K562 (cell line): ENCODE measurements around the gene RIPOR1. TPM values are rescaled to one million over a fixed set of nuclear protein-coding genes. Genes with fewer than 3 reads are reported as not detected.

Experiments
- ARID1B ChIP-seq: fragments of 450-650 bp; IDR thresholded peaks from 2 replicates; pipeline ENCODE4 v1.6.1; 2016; ENCODE audit warnings: antibody characterized with exemption, mild to moderate bottlenecking, inconsistent platforms
- COPS2 ChIP-seq: fragments of 450-650 bp; conservative IDR thresholded peaks from 2 replicates; pipeline ENCODE4 v1.6.1; 2016; ENCODE audit warnings: mild to moderate bottlenecking, moderate library complexity
- E2F5 ChIP-seq: sonication (generic); formaldehyde crosslinking; IDR thresholded peaks from 2 replicates; pipeline ENCODE4 v1.8.0; 2022; ENCODE audit warnings: mild to moderate bottlenecking, missing genetic modification reagents
- EHMT2 ChIP-seq: fragments of 450-650 bp; IDR thresholded peaks from 2 replicates; pipeline ENCODE4 v1.6.1; 2018; ENCODE audit warnings: antibody characterized with exemption
- MIER1 ChIP-seq: fragments of 450-650 bp; IDR thresholded peaks from 2 replicates; pipeline ENCODE4 v1.6.1; 2016; ENCODE audit warnings: antibody characterized with exemption, mild to moderate bottlenecking, low read depth
- POLR3A ChIP-seq: IDR thresholded peaks from 2 replicates; pipeline ENCODE4 v1.6.1; 2011; ENCODE audit warnings: borderline replicate concordance, mild to moderate bottlenecking, moderate library complexity; ENCODE audit not compliant: insufficient read length, insufficient read depth; ENCODE audit errors: extremely low read depth
- RAD51 ChIP-seq: fragments of 450-650 bp; IDR thresholded peaks from 2 replicates; pipeline ENCODE4 v1.7.1; 2016; ENCODE audit warnings: low read depth, mild to moderate bottlenecking, borderline replicate concordance
- ZNF224 ChIP-seq: sonication (generic); formaldehyde crosslinking; IDR thresholded peaks from 2 replicates; pipeline ENCODE4 v1.8.0; 2022; ENCODE audit warnings: mild to moderate bottlenecking, missing genetic modification reagents
- ZNF263 ChIP-seq: sonication (generic); formaldehyde crosslinking; IDR thresholded peaks from 2 replicates; pipeline ENCODE4 v1.8.0; 2022; ENCODE audit warnings: mild to moderate bottlenecking, missing genetic modification reagents, borderline replicate concordance
- ZNF655 ChIP-seq: fragments of 250-450 bp; sonication (Bioruptor Pico); IDR thresholded peaks from 2 replicates; pipeline ENCODE4 v1.5.0; 2021
- polyA plus RNA-seq, 8 experiments: library from polyadenylated mRNA; depleted of rRNA in 4 of 8; stranded (reverse) in 5 of 8; unstranded in 3 of 8; fragments of >200 nt; fragmentation: Nextera tagmentation in 2 of 8; fragmentation: Illumina TruSeq in 1 of 8; extraction: Ambion mirVana in 2 of 8; extraction: Trizol in 1 of 8; gene quantifications; 2 replicates each; pipeline versions ENCODE4 v1.2.1 to v1.2.3, GENCODE V29; 2011 to 2014; ENCODE audit warnings: inconsistent platforms in 1 of 8, missing spikeins in 1 of 8
- total RNA-seq, 7 experiments: library from RNA; depleted of rRNA in 6 of 7; stranded (reverse); fragments of >200 nt in 6 of 7; fragmentation: Illumina TruSeq in 2 of 7; extraction: Trizol in 2 of 7; gene quantifications; 2 replicates each; pipeline versions ENCODE4 v1.2.1 to v1.2.3, GENCODE V29; 2011 to 2021; ENCODE audit warnings: low replicate concordance in 1 of 7
- TF ChIP-seq, protein P1 (sequence below), 2 experiments: fragments of 450-650 bp in 1 of 2; sonication (generic) in 1 of 2; formaldehyde crosslinking in 1 of 2; IDR thresholded peaks; 2 replicates each; pipeline versions ENCODE4 v1.7.1 to v1.9.0; 2016 to 2022; ENCODE audit warnings: inconsistent platforms in 1 of 2, mild to moderate bottlenecking in 1 of 2, missing genetic modification reagents in 1 of 2
- TF ChIP-seq, protein P2 (sequence below): fragments of 450-650 bp; IDR thresholded peaks from 2 replicates; pipeline ENCODE4 v1.6.1; 2016
- TF ChIP-seq, protein P3 (sequence below): fragments of 200-400 bp; formaldehyde crosslinking; IDR thresholded peaks from 2 replicates; pipeline ENCODE4 v1.6.1; 2017; ENCODE audit warnings: mild to moderate bottlenecking, low read depth, low read length, moderate library complexity

The RIPOR1 gene
- total and polyA plus RNA-seq, 9 of the 15 experiments (the other 6 are each of a cell fraction or from before 2014, with no cell fraction given) = 0.36 to 31.1 (median 3.0) TPM

DNA sequence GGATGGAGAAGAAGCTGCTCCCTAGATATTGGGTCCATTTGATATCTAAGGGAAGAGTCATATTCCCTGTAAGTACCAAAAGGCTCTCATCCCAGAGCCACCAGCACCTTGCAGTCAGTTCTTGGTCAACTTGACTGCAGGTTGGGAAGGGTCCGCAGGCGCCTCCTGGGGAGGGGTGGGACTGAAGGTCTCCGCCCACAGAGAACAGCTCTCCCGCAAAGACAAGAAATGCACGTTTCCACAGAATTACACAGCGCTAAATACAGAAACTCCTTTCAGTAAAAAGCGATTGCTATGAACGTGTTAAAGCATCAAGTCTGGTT lies 32.8 kb downstream of the RIPOR1 start (continued):
- TF ChIP-seq COPS2 = no peak
- 0 out of 2 replicates have a peak, but pooled peaks have one; percentile 27 for TF ChIP-seq ZNF224 (CRISPR knock-in tag)
- TF ChIP-seq POLR3A = no peak
- TF ChIP-seq, protein P1, sequence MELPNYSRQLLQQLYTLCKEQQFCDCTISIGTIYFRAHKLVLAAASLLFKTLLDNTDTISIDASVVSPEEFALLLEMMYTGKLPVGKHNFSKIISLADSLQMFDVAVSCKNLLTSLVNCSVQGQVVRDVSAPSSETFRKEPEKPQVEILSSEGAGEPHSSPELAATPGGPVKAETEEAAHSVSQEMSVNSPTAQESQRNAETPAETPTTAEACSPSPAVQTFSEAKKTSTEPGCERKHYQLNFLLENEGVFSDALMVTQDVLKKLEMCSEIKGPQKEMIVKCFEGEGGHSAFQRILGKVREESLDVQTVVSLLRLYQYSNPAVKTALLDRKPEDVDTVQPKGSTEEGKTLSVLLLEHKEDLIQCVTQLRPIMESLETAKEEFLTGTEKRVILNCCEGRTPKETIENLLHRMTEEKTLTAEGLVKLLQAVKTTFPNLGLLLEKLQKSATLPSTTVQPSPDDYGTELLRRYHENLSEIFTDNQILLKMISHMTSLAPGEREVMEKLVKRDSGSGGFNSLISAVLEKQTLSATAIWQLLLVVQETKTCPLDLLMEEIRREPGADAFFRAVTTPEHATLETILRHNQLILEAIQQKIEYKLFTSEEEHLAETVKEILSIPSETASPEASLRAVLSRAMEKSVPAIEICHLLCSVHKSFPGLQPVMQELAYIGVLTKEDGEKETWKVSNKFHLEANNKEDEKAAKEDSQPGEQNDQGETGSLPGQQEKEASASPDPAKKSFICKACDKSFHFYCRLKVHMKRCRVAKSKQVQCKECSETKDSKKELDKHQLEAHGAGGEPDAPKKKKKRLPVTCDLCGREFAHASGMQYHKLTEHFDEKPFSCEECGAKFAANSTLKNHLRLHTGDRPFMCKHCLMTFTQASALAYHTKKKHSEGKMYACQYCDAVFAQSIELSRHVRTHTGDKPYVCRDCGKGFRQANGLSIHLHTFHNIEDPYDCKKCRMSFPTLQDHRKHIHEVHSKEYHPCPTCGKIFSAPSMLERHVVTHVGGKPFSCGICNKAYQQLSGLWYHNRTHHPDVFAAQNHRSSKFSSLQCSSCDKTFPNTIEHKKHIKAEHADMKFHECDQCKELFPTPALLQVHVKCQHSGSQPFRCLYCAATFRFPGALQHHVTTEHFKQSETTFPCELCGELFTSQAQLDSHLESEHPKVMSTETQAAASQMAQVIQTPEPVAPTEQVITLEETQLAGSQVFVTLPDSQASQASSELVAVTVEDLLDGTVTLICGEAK (IDR thresholded peaks at IDR 0.05) = 0 out of 2 replicates have a peak, but pooled peaks have one; percentile 43
- TF ChIP-seq, protein P1 (CRISPR knock-in tag; IDR thresholded peaks at IDR 0.05) = no peak
- TF ChIP-seq MIER1 = 0 out of 2 replicates have a peak, but pooled peaks have one; percentile 52
- no peak for TF ChIP-seq RAD51
- no peak for TF ChIP-seq ZNF263 (CRISPR knock-in tag)
- no peak for TF ChIP-seq ARID1B
- peak; percentile 69; the same call in 1 of the 2 replicates for TF ChIP-seq E2F5
- no peak for TF ChIP-seq EHMT2
- TF ChIP-seq, protein P2, sequence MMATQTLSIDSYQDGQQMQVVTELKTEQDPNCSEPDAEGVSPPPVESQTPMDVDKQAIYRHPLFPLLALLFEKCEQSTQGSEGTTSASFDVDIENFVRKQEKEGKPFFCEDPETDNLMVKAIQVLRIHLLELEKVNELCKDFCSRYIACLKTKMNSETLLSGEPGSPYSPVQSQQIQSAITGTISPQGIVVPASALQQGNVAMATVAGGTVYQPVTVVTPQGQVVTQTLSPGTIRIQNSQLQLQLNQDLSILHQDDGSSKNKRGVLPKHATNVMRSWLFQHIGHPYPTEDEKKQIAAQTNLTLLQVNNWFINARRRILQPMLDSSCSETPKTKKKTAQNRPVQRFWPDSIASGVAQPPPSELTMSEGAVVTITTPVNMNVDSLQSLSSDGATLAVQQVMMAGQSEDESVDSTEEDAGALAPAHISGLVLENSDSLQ = no peak
- TF ChIP-seq ZNF655 = no peak
- TF ChIP-seq, protein P3, sequence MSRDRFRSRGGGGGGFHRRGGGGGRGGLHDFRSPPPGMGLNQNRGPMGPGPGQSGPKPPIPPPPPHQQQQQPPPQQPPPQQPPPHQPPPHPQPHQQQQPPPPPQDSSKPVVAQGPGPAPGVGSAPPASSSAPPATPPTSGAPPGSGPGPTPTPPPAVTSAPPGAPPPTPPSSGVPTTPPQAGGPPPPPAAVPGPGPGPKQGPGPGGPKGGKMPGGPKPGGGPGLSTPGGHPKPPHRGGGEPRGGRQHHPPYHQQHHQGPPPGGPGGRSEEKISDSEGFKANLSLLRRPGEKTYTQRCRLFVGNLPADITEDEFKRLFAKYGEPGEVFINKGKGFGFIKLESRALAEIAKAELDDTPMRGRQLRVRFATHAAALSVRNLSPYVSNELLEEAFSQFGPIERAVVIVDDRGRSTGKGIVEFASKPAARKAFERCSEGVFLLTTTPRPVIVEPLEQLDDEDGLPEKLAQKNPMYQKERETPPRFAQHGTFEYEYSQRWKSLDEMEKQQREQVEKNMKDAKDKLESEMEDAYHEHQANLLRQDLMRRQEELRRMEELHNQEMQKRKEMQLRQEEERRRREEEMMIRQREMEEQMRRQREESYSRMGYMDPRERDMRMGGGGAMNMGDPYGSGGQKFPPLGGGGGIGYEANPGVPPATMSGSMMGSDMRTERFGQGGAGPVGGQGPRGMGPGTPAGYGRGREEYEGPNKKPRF = no peak
